Endothelial cell of umbilical vein (primary cell): ENCODE results near the gene SLC25A1. TPM values are rescaled to one million over a fixed set of nuclear protein-coding genes. Genes with fewer than 3 reads are reported as not detected.

Source experiments
- BruUV-seq: library from RNA; stranded (reverse); fragments of 400-500 nt; replicated peaks from 2 replicates; lab custom pipeline; 2021; lab: Mats Ljungman, UMichigan
- CTCF ChIA-PET: fragments of 300-600, 350-600 bp; sonication (Branson Sonifier 250); formaldehyde crosslinking; loops from one replicate; lab custom pipeline; 2021; ENCODE audit warnings: antibody characterized with exemption, inconsistent platforms; lab: Charles Lee
- POLR2A ChIA-PET: fragments of 300-600, 350-600 bp; sonication (Branson Sonifier 250); formaldehyde crosslinking; loops from one replicate; lab custom pipeline; 2021; ENCODE audit warnings: antibody characterized with exemption, inconsistent platforms; lab: Charles Lee
- DNase-seq: peaks from one replicate; pipeline ENCODE4 v3.0.0-alpha.2; 2011; ENCODE audit warnings: low read depth, low spot score
- FAIRE-seq: peaks from 2 replicates; lab custom pipeline; 2011; peaks lifted over from hg19 to GRCh38; lab: Jason Lieb, UNC
- H2AFZ ChIP-seq: 2 replicates; pipeline ENCODE4 v1.6.0; 2012; ENCODE audit warnings: low read depth, low read length, control low read depth, inconsistent platforms
- H3K27ac ChIP-seq: 2 replicates; pipeline ENCODE4 v1.5.1; 2011; ENCODE audit warnings: low read depth, mild to moderate bottlenecking, control low read depth, low read length, moderate library complexity; ENCODE audit not compliant: insufficient read depth
- H3K27me3 ChIP-seq, 2 experiments: 2 replicates each; pipeline versions ENCODE4 v1.6.0 to v1.6.1; 2011; ENCODE audit warnings: low read length in 2 of 2, mixed read lengths in 1 of 2; ENCODE audit not compliant: control insufficient read depth in 2 of 2, insufficient read depth in 2 of 2
- H3K36me3 ChIP-seq, 2 experiments: 2 replicates in 1 of 2; 3 replicates in 1 of 2; pipeline ENCODE4 v1.5.1; 2011; ENCODE audit warnings: low read length in 2 of 2, mild to moderate bottlenecking in 1 of 2, moderate library complexity in 1 of 2; ENCODE audit not compliant: control insufficient read depth in 2 of 2, insufficient read depth in 2 of 2; ENCODE audit errors: extremely low read depth in 1 of 2
- H3K4me1 ChIP-seq: 3 replicates; pipeline ENCODE4 v1.5.1; 2011; ENCODE audit warnings: mild to moderate bottlenecking, low read length; ENCODE audit not compliant: control insufficient read depth, insufficient read depth; ENCODE audit errors: extremely low read depth
- H3K4me2 ChIP-seq: 2 replicates; pipeline ENCODE4 v1.6.1; 2011; ENCODE audit warnings: low read length, control low read depth, mixed read lengths; ENCODE audit not compliant: insufficient read depth
- H3K4me3 ChIP-seq, 3 experiments: fragments of 200-600 bp in 1 of 3; sonication (generic), shearing (Covaris generic) in 1 of 3; replicated peaks in 1 of 3; 2 replicates each; pipeline ENCODE4 v1.5.1; 2011 to 2016; ENCODE audit warnings: control low read depth in 3 of 3, low read length in 3 of 3, mild to moderate bottlenecking in 2 of 3, inconsistent platforms in 1 of 3, low read depth in 1 of 3, moderate library complexity in 1 of 3; ENCODE audit not compliant: insufficient read depth in 1 of 3
- H3K79me2 ChIP-seq: 2 replicates; pipeline ENCODE4 v1.6.0; 2012; ENCODE audit warnings: low read length, inconsistent platforms; ENCODE audit not compliant: control insufficient read depth, insufficient read depth
- H3K9ac ChIP-seq: replicated peaks from 2 replicates; pipeline ENCODE3; 2011; ENCODE audit warnings: low read length, control low read depth; ENCODE audit not compliant: insufficient read depth; ENCODE audit errors: extremely low read depth
- H3K9me1 ChIP-seq: replicated peaks from 3 replicates; pipeline ENCODE4 v1.6.0; 2011; ENCODE audit warnings: mild to moderate bottlenecking, low read length; ENCODE audit not compliant: control insufficient read depth, insufficient read depth; ENCODE audit errors: extremely low read depth
- H3K9me3 ChIP-seq: replicated peaks from 2 replicates; pipeline ENCODE4 v1.5.1; 2012; ENCODE audit warnings: low read length, inconsistent platforms; ENCODE audit not compliant: control insufficient read depth, insufficient read depth
- H4K20me1 ChIP-seq: replicated peaks from 2 replicates; pipeline ENCODE3; 2011; ENCODE audit warnings: mild to moderate bottlenecking, low read length; ENCODE audit not compliant: control insufficient read depth, insufficient read depth; ENCODE audit errors: extremely low read depth
- EZH2 ChIP-seq: IDR thresholded peaks from 2 replicates; pipeline ENCODE4 v1.6.1; 2012; ENCODE audit warnings: borderline replicate concordance, low read depth, mild to moderate bottlenecking, moderate library complexity, low read length, inconsistent platforms; ENCODE audit not compliant: severe bottlenecking
- FOS ChIP-seq: IDR thresholded peaks from 2 replicates; pipeline ENCODE4 v1.6.1; 2011; ENCODE audit warnings: mild to moderate bottlenecking, low read length, moderate library complexity, borderline replicate concordance; ENCODE audit not compliant: insufficient read depth
- GATA2 ChIP-seq: IDR thresholded peaks from 2 replicates; pipeline ENCODE4 v1.7.0; 2011; ENCODE audit warnings: low read depth, mild to moderate bottlenecking, moderate library complexity, mixed read lengths, low read length; ENCODE audit not compliant: insufficient read length, insufficient read depth
- JUN ChIP-seq: IDR thresholded peaks from 2 replicates; pipeline ENCODE4 v1.6.1; 2011; ENCODE audit warnings: borderline replicate concordance, low read depth; ENCODE audit not compliant: insufficient read length, insufficient read depth
- MYC ChIP-seq: IDR thresholded peaks from one replicate; pipeline ENCODE4 v1.6.1; 2011; ENCODE audit warnings: mild to moderate bottlenecking, low read depth, low read length
- POLR2A ChIP-seq: IDR thresholded peaks from 2 replicates; pipeline ENCODE4 v1.6.1; 2012; ENCODE audit warnings: low read depth, mild to moderate bottlenecking, control low read depth, low read length
- POLR2AphosphoS5 ChIP-seq: IDR thresholded peaks from 2 replicates; pipeline ENCODE4 v1.6.1; 2012; ENCODE audit warnings: low read depth, mild to moderate bottlenecking, control low read depth, low read length, moderate library complexity; ENCODE audit not compliant: insufficient read depth
- dilution Hi-C: fragments of 300-500 bp; cut with MboI; formaldehyde crosslinking; loops from one replicate; pipeline ENCODE4 v1.15.0; 2019; ENCODE audit warnings: low sequenced_read_pairs; ENCODE audit not compliant: extremely low pct_ligation_motif_present
- intact Hi-C: fragments of 100-400 bp; cut with micrococcal nuclease; formaldehyde crosslinking; loops from one replicate; pipeline ENCODE4 v1.10.0; 2022
- polyA plus RNA-seq, 4 experiments: library from polyadenylated mRNA; depleted of rRNA in 3 of 4; stranded (reverse) in 3 of 4; unstranded in 1 of 4; fragments of >200 nt; gene quantifications; 2 replicates each; pipeline versions ENCODE4 v1.2.1 to v1.2.3, GENCODE V29; 2011 to 2012; ENCODE audit warnings: missing spikeins in 1 of 4
- total RNA-seq: library from RNA; stranded (reverse); gene quantifications from 2 replicates; pipeline ENCODE4 v1.2.3, GENCODE V29; 2021
- TF ChIP-seq, protein P1 (sequence below), 2 donors: IDR thresholded peaks; 1 replicate in 1 of 2; 2 replicates in 1 of 2; pipeline ENCODE4 v1.5.1; 2011; ENCODE audit warnings: low read length in 2 of 2, mild to moderate bottlenecking in 2 of 2, moderate library complexity in 2 of 2, control low read depth in 1 of 2, inconsistent platforms in 1 of 2, low read depth in 1 of 2; ENCODE audit not compliant: insufficient read depth in 1 of 2; ENCODE audit errors: extremely low read depth in 1 of 2
- TF ChIP-seq, protein P2 (sequence below): IDR thresholded peaks from 2 replicates; pipeline ENCODE4 v1.6.1; 2011; ENCODE audit not compliant: insufficient read depth, insufficient read length

The SLC25A1 gene
- total and polyA plus RNA-seq, 2 donors (not counting 3 experiments of a cell fraction or from before 2014, with no cell fraction given) = 80.0 to 94.5 TPM

DNA sequence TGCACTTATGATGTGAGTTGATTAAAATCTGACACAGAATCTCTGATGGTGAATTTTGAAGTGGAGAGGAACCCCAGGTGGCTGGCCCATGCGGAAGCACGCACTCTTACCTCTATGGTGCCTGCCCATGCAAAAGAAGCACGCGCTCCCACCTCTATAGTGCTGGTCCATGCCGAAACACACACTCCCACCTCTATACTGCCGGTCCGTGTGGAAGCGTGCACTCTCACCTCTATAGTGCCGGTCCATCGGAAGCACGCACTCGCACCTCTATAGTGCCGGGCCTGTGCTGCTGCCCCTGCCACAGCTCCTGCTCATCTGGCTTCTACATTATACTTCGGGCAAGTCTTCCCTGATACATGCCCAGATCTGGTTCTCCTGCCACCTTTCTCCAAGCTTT is 36.8 kb upstream of the SLC25A1 start:
- DNase-seq = no peak
- no peaks in the 10 kb centered on the region for H3K27me3 ChIP-seq
- no peaks in the 10 kb centered on the region for H3K79me2 ChIP-seq
- H2AFZ ChIP-seq = no peak overlapping the region
- no peak for FAIRE-seq
- H3K4me2 ChIP-seq = no peak overlapping the region
- ChIA-PET POLR2A (no interaction called here), CTCF (no interaction called here)
- H3K36me3 ChIP-seq = no peaks in the 10 kb centered on the region
- H3K27ac ChIP-seq = no peak overlapping the region
- TF ChIP-seq EZH2 = no peak
- TF ChIP-seq MYC = no peak
- TF ChIP-seq, protein P1, sequence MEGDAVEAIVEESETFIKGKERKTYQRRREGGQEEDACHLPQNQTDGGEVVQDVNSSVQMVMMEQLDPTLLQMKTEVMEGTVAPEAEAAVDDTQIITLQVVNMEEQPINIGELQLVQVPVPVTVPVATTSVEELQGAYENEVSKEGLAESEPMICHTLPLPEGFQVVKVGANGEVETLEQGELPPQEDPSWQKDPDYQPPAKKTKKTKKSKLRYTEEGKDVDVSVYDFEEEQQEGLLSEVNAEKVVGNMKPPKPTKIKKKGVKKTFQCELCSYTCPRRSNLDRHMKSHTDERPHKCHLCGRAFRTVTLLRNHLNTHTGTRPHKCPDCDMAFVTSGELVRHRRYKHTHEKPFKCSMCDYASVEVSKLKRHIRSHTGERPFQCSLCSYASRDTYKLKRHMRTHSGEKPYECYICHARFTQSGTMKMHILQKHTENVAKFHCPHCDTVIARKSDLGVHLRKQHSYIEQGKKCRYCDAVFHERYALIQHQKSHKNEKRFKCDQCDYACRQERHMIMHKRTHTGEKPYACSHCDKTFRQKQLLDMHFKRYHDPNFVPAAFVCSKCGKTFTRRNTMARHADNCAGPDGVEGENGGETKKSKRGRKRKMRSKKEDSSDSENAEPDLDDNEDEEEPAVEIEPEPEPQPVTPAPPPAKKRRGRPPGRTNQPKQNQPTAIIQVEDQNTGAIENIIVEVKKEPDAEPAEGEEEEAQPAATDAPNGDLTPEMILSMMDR (IDR thresholded peaks at IDR 0.05; ENCODE audit: extremely low read depth in 1 of 2, insufficient read depth in 1 of 2, low read depth in 1 of 2, low read length in 2 of 2) = no peak
- TF ChIP-seq FOS = no peak
- no peak for TF ChIP-seq GATA2
- no peaks in the 10 kb centered on the region for H3K9me3 ChIP-seq
- no peaks in the 10 kb centered on the region for H3K4me1 ChIP-seq
- no peaks in the 10 kb centered on the region for H4K20me1 ChIP-seq
- H3K9me1 ChIP-seq = no peaks in the 10 kb centered on the region
- no peak overlapping the region for H3K4me3 ChIP-seq
- intact Hi-C loops = no loop called here
- BruUV-seq = no TSS peak
- no peak overlapping the region for H3K9ac ChIP-seq
- dilution Hi-C loops = no loop called here

DNA sequence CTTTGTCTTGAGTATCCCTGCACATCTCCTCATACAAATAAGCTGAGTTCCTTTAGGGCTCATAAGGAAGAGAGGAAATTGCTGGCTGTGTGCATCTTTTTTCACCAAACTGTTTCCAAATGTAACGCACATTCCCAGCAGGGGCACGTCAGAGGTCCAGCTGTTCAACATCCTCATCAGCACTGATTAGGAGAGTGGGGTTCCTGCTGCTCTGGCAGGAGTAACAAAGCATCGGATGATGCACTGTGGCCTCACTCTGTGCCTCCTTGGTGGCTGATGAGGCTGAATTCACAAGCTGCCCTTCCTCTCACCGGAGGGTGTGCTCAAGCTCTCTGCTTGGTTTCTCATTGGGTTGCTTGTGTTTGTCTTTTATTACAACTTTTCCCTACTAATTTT is 35.5 kb upstream of the SLC25A1 start:
- no peak overlapping the region for H3K27ac ChIP-seq
- no peak for DNase-seq
- CTCF ChIA-PET = interaction anchor here (0.9 kb wide), 1 partner anchor 9 kb away, joined by 3 read pairs; no protein-coding TSS in a partner anchor

More for the DNA sequence above, 35.5 kb upstream of the SLC25A1 start:
- Histone ChIP-seq H3K9me3 (no peaks in the 10 kb centered on the region), H3K9me1 (no peaks in the 10 kb centered on the region), H2AFZ (no peak overlapping the region), H3K4me1 (no peaks in the 10 kb centered on the region), H3K4me3 (no peak overlapping the region), H3K79me2 (no peaks in the 10 kb centered on the region), H3K9ac (no peak overlapping the region), H3K4me2 (no peak overlapping the region), H3K36me3 (peaks cover 0 to 4% of the 10 kb centered on the region in 2 experiments), H4K20me1 (no peaks in the 10 kb centered on the region), H3K27me3 (no peaks in the 10 kb centered on the region)
- dilution Hi-C loops (no loop called here), intact Hi-C loops (no loop called here)
- no TSS peak for BruUV-seq
- POLR2A ChIA-PET = no interaction called here
- FAIRE-seq = no peak
- TF ChIP-seq, protein P2, sequence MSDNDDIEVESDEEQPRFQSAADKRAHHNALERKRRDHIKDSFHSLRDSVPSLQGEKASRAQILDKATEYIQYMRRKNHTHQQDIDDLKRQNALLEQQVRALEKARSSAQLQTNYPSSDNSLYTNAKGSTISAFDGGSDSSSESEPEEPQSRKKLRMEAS = no peak
- no peak for TF ChIP-seq POLR2AphosphoS5
- no peak for TF ChIP-seq GATA2
- TF ChIP-seq MYC = no peak
- TF ChIP-seq JUN = no peak
- TF ChIP-seq, protein P1 (IDR thresholded peaks at IDR 0.05; ENCODE audit: extremely low read depth in 1 of 2, insufficient read depth in 1 of 2, low read depth in 1 of 2, low read length in 2 of 2) = no peak
- TF ChIP-seq POLR2A = no peak
- no peak for TF ChIP-seq FOS
- no peak for TF ChIP-seq EZH2
